PC-9 (cell line): Measurements from ENCODE around the gene ADGRL3. TPM values are rescaled to one million over a fixed set of nuclear protein-coding genes. Genes with fewer than 3 reads are reported as not detected.

Experiments used
- BruUV-seq: library from RNA; stranded (reverse); fragments of 400-500 nt; replicated peaks from 2 replicates; lab custom pipeline; 2021; lab: Mats Ljungman, UMichigan
- CTCF ChIA-PET: fragments of 300-600 bp; sonication (Branson Sonifier 250); formaldehyde crosslinking; loops from one replicate; lab custom pipeline; 2022; ENCODE audit warnings: antibody characterized with exemption; lab: Charles Lee
- POLR2A ChIA-PET: fragments of 300-600 bp; sonication (Branson Sonifier 250); formaldehyde crosslinking; loops from one replicate; lab custom pipeline; 2022; ENCODE audit warnings: antibody characterized with exemption; ENCODE audit not compliant: unreplicated experiment; lab: Charles Lee
- DNase-seq, 2 experiments: peaks; one replicate each; pipeline versions ENCODE4 v3.0.0 to v3.0.0-alpha.2; 2015 to 2022; ENCODE audit warnings: mixed read lengths in 1 of 2
- H2AFZ ChIP-seq: fragments of 200-600 bp; sonication (generic); 2 replicates; pipeline ENCODE4 v1.8.1; 2017; ENCODE audit warnings: antibody characterized with exemption
- H3F3A ChIP-seq: fragments of 200-600 bp; sonication (generic); 2 replicates; pipeline ENCODE4 v1.8.1; 2017; ENCODE audit warnings: antibody characterized with exemption, mild to moderate bottlenecking, low read depth; ENCODE audit not compliant: insufficient read depth
- H3K27ac ChIP-seq: fragments of 200-600 bp; sonication (generic); 2 replicates; pipeline ENCODE4 v1.6.1; 2016; ENCODE audit warnings: mixed run types
- H3K27me3 ChIP-seq: fragments of 200-600 bp; sonication (generic); 2 replicates; pipeline ENCODE4 v1.6.1; 2016; ENCODE audit warnings: low read depth, mixed run types; ENCODE audit not compliant: insufficient read depth
- H3K36me3 ChIP-seq: fragments of 200-600 bp; sonication (generic); 2 replicates; pipeline ENCODE4 v1.6.1; 2016; ENCODE audit warnings: low read depth, mixed run types
- H3K4me1 ChIP-seq: fragments of 200-600 bp; sonication (generic); replicated peaks from 2 replicates; pipeline ENCODE4 v1.6.1; 2016; ENCODE audit warnings: mixed run types; ENCODE audit not compliant: insufficient read depth
- H3K4me2 ChIP-seq: fragments of 200-600 bp; sonication (generic); 2 replicates; pipeline ENCODE4 v1.6.1; 2017; ENCODE audit warnings: mixed run types
- H3K4me3 ChIP-seq: fragments of 200-600 bp; sonication (generic); 2 replicates; pipeline ENCODE4 v1.6.1; 2016; ENCODE audit warnings: mixed run types
- H3K79me2 ChIP-seq: fragments of 200-600 bp; sonication (generic); 2 replicates; pipeline ENCODE4 v1.6.1; 2017; ENCODE audit warnings: low read depth, mixed run types
- H3K9me2 ChIP-seq: fragments of 200-600 bp; sonication (generic); 2 replicates; pipeline ENCODE4 v1.8.1; 2017; ENCODE audit warnings: mild to moderate bottlenecking; ENCODE audit not compliant: insufficient read depth
- H3K9me3 ChIP-seq: fragments of 200-600 bp; sonication (generic); 2 replicates; pipeline ENCODE4 v1.8.1; 2016; ENCODE audit warnings: low read depth; ENCODE audit not compliant: insufficient read depth
- H4K20me1 ChIP-seq: fragments of 200-600 bp; sonication (generic); 2 replicates; pipeline ENCODE4 v1.8.1; 2017; ENCODE audit not compliant: insufficient read depth
- CTCF ChIP-seq: fragments of 200-600 bp; sonication (generic); conservative IDR thresholded peaks from 2 replicates; pipeline ENCODE4 v1.6.1; 2017; ENCODE audit warnings: mixed run types, antibody characterized with exemption, mild to moderate bottlenecking, moderate library complexity
- EZH2 ChIP-seq: fragments of 200-600 bp; sonication (generic); IDR thresholded peaks from 2 replicates; pipeline ENCODE4 v1.8.0; 2017; ENCODE audit warnings: antibody characterized with exemption, low read depth
- intact Hi-C: fragments of 100-400 bp; cut with micrococcal nuclease; formaldehyde crosslinking; loops from one replicate; pipeline ENCODE4 v1.10.0; 2022; ENCODE audit not compliant: unreplicated experiment
- total RNA-seq: library from RNA; stranded (reverse); gene quantifications from 2 replicates; pipeline ENCODE4 v1.2.3, GENCODE V29; 2021

ADGRL3 gene
- total RNA-seq, 1 experiment from 2014 or later, result 1.6 TPM

- DNase-seq, result no peak
- no peak overlapping the region for H3K4me2 ChIP-seq
- no peaks in the 10 kb centered on the region for H3K9me3 ChIP-seq
- no peak overlapping the region for H2AFZ ChIP-seq
- TF ChIP-seq EZH2, result no peak
- no peak for TF ChIP-seq CTCF
- H3K36me3 ChIP-seq, result no peaks in the 10 kb centered on the region
- no peaks in the 10 kb centered on the region for H3K9me2 ChIP-seq
- H3K27ac ChIP-seq, result no peak overlapping the region
- H3K4me1 ChIP-seq, result no peaks in the 10 kb centered on the region
- no peaks in the 10 kb centered on the region for H3K27me3 ChIP-seq
- intact Hi-C loops, result no loop called here
- H3K4me3 ChIP-seq, result no peak overlapping the region
- H4K20me1 ChIP-seq, result no peaks in the 10 kb centered on the region
- H3K79me2 ChIP-seq, result no peaks in the 10 kb centered on the region
- no TSS peak for BruUV-seq
- ChIA-PET POLR2A (no interaction called here), CTCF (no interaction called here)
- H3F3A ChIP-seq, result no peaks in the 10 kb centered on the region
Measured at GRCh38 chr4:61214680-61215079, 14.6 kb downstream of the ADGRL3 start.

DNA sequence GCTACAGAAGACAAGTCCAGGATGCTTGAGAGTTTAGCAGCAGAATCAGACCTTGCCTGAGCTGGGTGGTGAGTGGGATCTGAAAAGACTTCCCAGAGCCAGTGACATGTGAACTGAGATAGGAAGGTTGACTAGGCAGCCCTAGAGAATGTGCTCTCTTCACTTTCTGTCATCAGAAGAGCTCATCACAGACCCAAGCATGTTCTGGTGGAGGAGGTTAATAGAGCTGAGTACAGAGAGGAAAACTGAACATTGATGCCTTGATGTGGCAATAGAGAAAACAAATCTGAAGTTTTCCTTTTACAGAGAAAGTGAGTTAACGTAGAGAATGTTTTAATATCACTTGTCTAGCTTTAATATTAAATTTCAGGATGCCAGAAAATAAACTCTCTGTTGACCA lies 17.1 kb downstream of the ADGRL3 start:
- TF ChIP-seq EZH2 (no peak), CTCF (no peak)
- no peak overlapping the region for H3K4me3 ChIP-seq
- H3K36me3 ChIP-seq, result no peaks in the 10 kb centered on the region
- no peaks in the 10 kb centered on the region for H3K79me2 ChIP-seq
- intact Hi-C loops, result no loop called here
- H3F3A ChIP-seq, result no peaks in the 10 kb centered on the region
- no peaks in the 10 kb centered on the region for H3K9me2 ChIP-seq
- no peaks in the 10 kb centered on the region for H4K20me1 ChIP-seq
- no peaks in the 10 kb centered on the region for H3K9me3 ChIP-seq
- CTCF ChIA-PET, result no interaction called here
- H3K4me2 ChIP-seq, result no peak overlapping the region
- POLR2A ChIA-PET, result no interaction called here
- DNase-seq, result no peak
- H2AFZ ChIP-seq, result no peak overlapping the region
- no TSS peak for BruUV-seq
- no peaks in the 10 kb centered on the region for H3K4me1 ChIP-seq
- H3K27me3 ChIP-seq, result no peaks in the 10 kb centered on the region
- H3K27ac ChIP-seq, result no peak overlapping the region

GRCh38 chr4:61220556-61220955 lies 20.4 kb downstream of the ADGRL3 start:
- Histone ChIP-seq H3K4me3 (no peak overlapping the region), H3F3A (no peaks in the 10 kb centered on the region), H4K20me1 (no peaks in the 10 kb centered on the region), H3K36me3 (no peaks in the 10 kb centered on the region), H3K27ac (no peak overlapping the region), H3K9me2 (no peaks in the 10 kb centered on the region), H3K4me1 (no peaks in the 10 kb centered on the region), H3K4me2 (no peak overlapping the region), H3K9me3 (no peaks in the 10 kb centered on the region), H3K79me2 (no peaks in the 10 kb centered on the region), H2AFZ (no peak overlapping the region), H3K27me3 (no peaks in the 10 kb centered on the region)
- TF ChIP-seq CTCF (no peak), EZH2 (no peak)
- intact Hi-C loops, result no loop called here
- no TSS peak for BruUV-seq
- DNase-seq, result no peak
- ChIA-PET CTCF (no interaction called here), POLR2A (no interaction called here)
